ENCODE data around the gene ENDOU. TPM values are rescaled to one million over a fixed set of nuclear protein-coding genes. Genes with fewer than 3 reads are reported as not detected.
A peak's percentile ranks its signal among the peaks of the same experiment; 100 is the strongest.

The ENDOU gene
- total RNA-seq, 6 donors from 2014 or later: 0.14 to 2.1 (median 0.83) TPM; not detected in 2

- Histone ChIP-seq H3K9me3 (no peaks in the 10 kb centered on the region), H3K27ac (no peak overlapping the region), H3K36me3 (no peaks in the 10 kb centered on the region), H3K4me3 (no peak overlapping the region), H3K4me1 (peaks cover 18 to 30% (median 20%) of the 10 kb centered on the region in 4 donors), H3K27me3 (no peaks in the 10 kb centered on the region)
- 59 to 86% methylated on average over 9 of the region's 9 CpGs for WGBS, 2 donors
- TF ChIP-seq POLR2A (IDR thresholded peaks at IDR 0.05) (no peak), CTCF (IDR thresholded peaks at IDR 0.05) (no peak), EP300 (IDR thresholded peaks at IDR 0.05) (no peak), POLR2AphosphoS5 (IDR thresholded peaks at IDR 0.05) (no peak)
- ATAC-seq (ENCODE audit: low FRiP score in 2 of 2) (no peak), DNase-seq (peak in 1 of 2 donors; percentile 16)
These were observed 3.8 kb downstream of the ENDOU start for GRCh38 chr12:47721431-47721973.

GRCh38 chr12:47718531-47718930, 6.8 kb downstream of the ENDOU start:
- H3K27ac ChIP-seq: peak overlapping the region; percentile 85 to 94 (median 87)
- no peak for ATAC-seq (ENCODE audit: low FRiP score in 2 of 2)
- H3K9me3 ChIP-seq: no peaks in the 10 kb centered on the region
- DNase-seq: no peak
- no peaks in the 10 kb centered on the region for H3K27me3 ChIP-seq
- WGBS, 2 donors: 55 to 63% methylated on average over 1 of the region's 1 CpG
- H3K4me1 ChIP-seq: peaks cover 28 to 39% (median 33%) of the 10 kb centered on the region in 4 donors
- no peak overlapping the region for H3K4me3 ChIP-seq
- TF ChIP-seq EP300 (IDR thresholded peaks at IDR 0.05) (no peak), POLR2A (IDR thresholded peaks at IDR 0.05) (no peak), CTCF (IDR thresholded peaks at IDR 0.05) (no peak), POLR2AphosphoS5 (IDR thresholded peaks at IDR 0.05) (no peak)
- no peaks in the 10 kb centered on the region for H3K36me3 ChIP-seq

DNA sequence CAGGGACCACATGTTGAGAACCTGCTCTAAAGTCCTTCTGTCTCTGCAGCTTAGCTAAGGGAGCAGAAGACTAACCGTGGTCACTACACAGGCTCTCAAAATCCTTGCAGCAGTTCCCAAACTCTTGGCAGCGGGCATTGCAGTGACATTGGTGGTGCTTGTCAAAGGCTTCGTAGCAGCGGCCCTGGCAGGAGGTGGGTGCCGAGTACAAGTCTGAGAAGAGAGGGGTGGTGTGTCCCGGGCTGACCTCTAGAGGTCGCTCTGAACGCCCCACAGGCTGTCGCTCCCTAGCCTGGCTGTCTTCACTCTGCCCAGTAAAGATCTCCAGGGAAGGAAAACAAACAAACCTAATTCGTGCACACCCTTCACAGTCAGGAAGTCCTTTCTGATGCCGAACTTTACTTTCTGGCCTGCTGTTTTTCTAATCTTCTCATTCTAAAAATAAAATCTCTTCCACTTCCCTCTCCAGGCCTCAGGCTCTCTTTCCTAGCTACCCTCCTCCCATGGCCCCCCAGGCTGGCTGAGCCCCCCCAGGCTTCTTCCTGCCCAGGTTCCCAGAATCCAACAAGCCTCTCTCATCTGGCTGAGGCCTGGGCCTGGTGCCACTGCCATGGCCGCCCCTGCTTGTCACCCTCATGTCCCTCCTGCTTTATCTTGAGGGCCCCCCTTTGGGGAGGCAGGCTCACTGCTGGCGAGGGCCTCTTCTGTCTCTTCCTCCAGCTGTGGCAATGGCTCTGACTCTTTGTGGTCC, 7.7 kb downstream of the ENDOU start:
- 10 to 25% methylated on average over 11 to 13 of the region's 13 CpGs for WGBS, 2 donors

DNA sequence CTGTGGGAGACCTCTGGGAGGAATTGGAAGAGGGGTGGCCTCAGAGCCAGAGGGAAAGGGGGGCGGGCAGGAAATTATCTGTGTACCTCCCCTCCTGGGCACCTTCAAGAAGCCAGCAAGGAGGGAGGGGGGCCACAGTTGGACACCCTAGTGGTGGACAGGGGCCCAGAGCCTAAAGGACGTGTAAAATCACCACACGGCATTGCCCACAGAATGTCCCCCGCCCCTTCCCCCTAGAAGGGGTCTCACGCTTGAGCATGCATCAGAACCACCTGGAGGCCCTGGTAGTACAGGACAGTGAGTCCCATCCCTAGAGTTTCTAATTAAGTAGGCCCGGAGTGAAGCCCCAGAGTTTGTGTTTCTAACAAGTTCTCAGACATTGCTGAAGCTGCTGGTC, 8.2 kb downstream of the ENDOU start:
- DNase-seq (no peak), ATAC-seq (ENCODE audit: low FRiP score in 2 of 2) (no peak)
- no peaks in the 10 kb centered on the region for H3K27me3 ChIP-seq
- H3K36me3 ChIP-seq: no peaks in the 10 kb centered on the region
- H3K27ac ChIP-seq: peak overlapping the region; percentile 85 to 94 (median 87)
- H3K4me3 ChIP-seq: no peak overlapping the region
- 75 to 86% methylated on average over 6 of the region's 6 CpGs for WGBS, 2 donors
- no peak for TF ChIP-seq POLR2A (IDR thresholded peaks at IDR 0.05)
- no peak for TF ChIP-seq EP300 (IDR thresholded peaks at IDR 0.05)
- no peak for TF ChIP-seq POLR2AphosphoS5 (IDR thresholded peaks at IDR 0.05)
- TF ChIP-seq CTCF (IDR thresholded peaks at IDR 0.05): no peak
- H3K4me1 ChIP-seq: peaks cover 28 to 34% (median 30%) of the 10 kb centered on the region in 4 donors
- H3K9me3 ChIP-seq: no peaks in the 10 kb centered on the region

More for the DNA sequence above, 7.7 kb downstream of the ENDOU start:
- Histone ChIP-seq H3K36me3 (no peaks in the 10 kb centered on the region), H3K27me3 (no peaks in the 10 kb centered on the region), H3K9me3 (no peaks in the 10 kb centered on the region), H3K27ac (peak overlapping the region; percentile 85 to 94 (median 87)), H3K4me3 (no peak overlapping the region), H3K4me1 (peaks cover 28 to 37% (median 33%) of the 10 kb centered on the region in 4 donors)
- peak; percentile 71 to 91 for DNase-seq
- no peak for TF ChIP-seq EP300 (IDR thresholded peaks at IDR 0.05)
- peak in 1 of 2 donors; percentile 33 for TF ChIP-seq POLR2AphosphoS5 (IDR thresholded peaks at IDR 0.05)
- no peak for TF ChIP-seq POLR2A (IDR thresholded peaks at IDR 0.05)
- TF ChIP-seq CTCF (IDR thresholded peaks at IDR 0.05): peak; percentile 65 to 87 (median 83)
- ATAC-seq (ENCODE audit: low FRiP score in 2 of 2): peak; percentile 94

All from upper lobe of left lung (tissue), 6 donors.